Measurements from ENCODE around the gene ECM2.
A peak's percentile ranks its signal among the peaks of the same experiment; 100 is the strongest.

ECM2 gene

GRCh38 chr9:92514635-92515034 lies 21.2 kb downstream of the ECM2 start:
- no peak overlapping the region for H3K23ac ChIP-seq (ENCODE audit: low read length)
- H3K4ac ChIP-seq (ENCODE audit: low read depth, low read length), result no peak overlapping the region
- H2BK15ac ChIP-seq (replicated peaks; ENCODE audit: low read depth), result no peak overlapping the region
- WGBS (ENCODE audit: extremely low coverage, insufficient coverage, low lambda C conversion rate), result no CpG with 5 or more reads among the region's 10 CpGs
- no peak overlapping the region for H3K4me2 ChIP-seq (ENCODE audit: low read length)
- H2BK120ac ChIP-seq (ENCODE audit: low read depth, low read length), result no peak overlapping the region
- no peaks in the 10 kb centered on the region for H3K79me1 ChIP-seq (ENCODE audit: low read length)
- no peaks in the 10 kb centered on the region for H3K79me2 ChIP-seq (ENCODE audit: control insufficient read depth, insufficient read depth, low read length)
- DNase-seq, result no peak
- no peak overlapping the region for H3K4me3 ChIP-seq (ENCODE audit: low read length)
- H3K4me1 ChIP-seq (ENCODE audit: control insufficient read depth, low read depth, low read length), result peaks cover 2% of the 10 kb centered on the region
- no peak overlapping the region for H3K56ac ChIP-seq (ENCODE audit: low read length)
- no peak overlapping the region for H3K27ac ChIP-seq (ENCODE audit: low read depth, low read length)
- H3K36me3 ChIP-seq (ENCODE audit: control insufficient read depth, insufficient read depth, low read length), result no peaks in the 10 kb centered on the region
- H3K27me3 ChIP-seq (ENCODE audit: insufficient read depth, low read length, poor library complexity), result no peaks in the 10 kb centered on the region
- H4K5ac ChIP-seq (ENCODE audit: low read length), result no peak overlapping the region
- H2BK5ac ChIP-seq (ENCODE audit: low read length), result no peak overlapping the region
- no peak overlapping the region for H3K18ac ChIP-seq (ENCODE audit: low read length)
- H4K8ac ChIP-seq (ENCODE audit: low read depth, low read length), result no peak overlapping the region
- no peak overlapping the region for H2AK5ac ChIP-seq (ENCODE audit: low read length)
- no peak overlapping the region for H3K9ac ChIP-seq (ENCODE audit: low read length)

- peaks cover 2% of the 10 kb centered on the region for H3K4me1 ChIP-seq (ENCODE audit: control insufficient read depth, low read depth, low read length)
- H3K4ac ChIP-seq (ENCODE audit: low read depth, low read length), result no peak overlapping the region
- no peaks in the 10 kb centered on the region for H3K79me2 ChIP-seq (ENCODE audit: control insufficient read depth, insufficient read depth, low read length)
- H3K18ac ChIP-seq (ENCODE audit: low read length), result no peak overlapping the region
- no peaks in the 10 kb centered on the region for H3K36me3 ChIP-seq (ENCODE audit: control insufficient read depth, insufficient read depth, low read length)
- H2BK15ac ChIP-seq (replicated peaks; ENCODE audit: low read depth), result no peak overlapping the region
- no peak overlapping the region for H2AK5ac ChIP-seq (ENCODE audit: low read length)
- DNase-seq, result no peak
- H3K23ac ChIP-seq (ENCODE audit: low read length), result no peak overlapping the region
- no peak overlapping the region for H2BK5ac ChIP-seq (ENCODE audit: low read length)
- H3K27me3 ChIP-seq (ENCODE audit: insufficient read depth, low read length, poor library complexity), result no peaks in the 10 kb centered on the region
- H3K9ac ChIP-seq (ENCODE audit: low read length), result no peak overlapping the region
- WGBS (ENCODE audit: extremely low coverage, insufficient coverage, low lambda C conversion rate), result no CpG with 5 or more reads among the region's 3 CpGs
- no peak overlapping the region for H4K5ac ChIP-seq (ENCODE audit: low read length)
- H3K27ac ChIP-seq (ENCODE audit: low read depth, low read length), result no peak overlapping the region
- no peak overlapping the region for H4K8ac ChIP-seq (ENCODE audit: low read depth, low read length)
- H3K56ac ChIP-seq (ENCODE audit: low read length), result no peak overlapping the region
- no peak overlapping the region for H3K4me3 ChIP-seq (ENCODE audit: low read length)
- no peak overlapping the region for H2BK120ac ChIP-seq (ENCODE audit: low read depth, low read length)
- H3K4me2 ChIP-seq (ENCODE audit: low read length), result no peak overlapping the region
- H3K79me1 ChIP-seq (ENCODE audit: low read length), result no peaks in the 10 kb centered on the region
These were observed 22.4 kb downstream of the ECM2 start for GRCh38 chr9:92513349-92513748.

GRCh38 chr9:92512622-92513021 lies 23.2 kb downstream of the ECM2 start:
- DNase-seq, result no peak
- H3K9ac ChIP-seq (ENCODE audit: low read length), result no peak overlapping the region
- H4K5ac ChIP-seq (ENCODE audit: low read length), result no peak overlapping the region
- no peak overlapping the region for H3K4me2 ChIP-seq (ENCODE audit: low read length)
- no peak overlapping the region for H3K27ac ChIP-seq (ENCODE audit: low read depth, low read length)
- H3K18ac ChIP-seq (ENCODE audit: low read length), result no peak overlapping the region
- H3K79me1 ChIP-seq (ENCODE audit: low read length), result no peaks in the 10 kb centered on the region
- peaks cover 2% of the 10 kb centered on the region for H3K4me1 ChIP-seq (ENCODE audit: control insufficient read depth, low read depth, low read length)
- H3K36me3 ChIP-seq (ENCODE audit: control insufficient read depth, insufficient read depth, low read length), result no peaks in the 10 kb centered on the region
- no peak overlapping the region for H2AK5ac ChIP-seq (ENCODE audit: low read length)
- H3K4ac ChIP-seq (ENCODE audit: low read depth, low read length), result no peak overlapping the region
- no peaks in the 10 kb centered on the region for H3K79me2 ChIP-seq (ENCODE audit: control insufficient read depth, insufficient read depth, low read length)
- H3K27me3 ChIP-seq (ENCODE audit: insufficient read depth, low read length, poor library complexity), result no peaks in the 10 kb centered on the region
- no peak overlapping the region for H3K23ac ChIP-seq (ENCODE audit: low read length)
- no peak overlapping the region for H2BK5ac ChIP-seq (ENCODE audit: low read length)
- no peak overlapping the region for H2BK120ac ChIP-seq (ENCODE audit: low read depth, low read length)
- no peak overlapping the region for H3K56ac ChIP-seq (ENCODE audit: low read length)
- no CpG with 5 or more reads among the region's 3 CpGs for whole genome bisulfite sequencing (ENCODE audit: extremely low coverage, insufficient coverage, low lambda C conversion rate)
- no peak overlapping the region for H4K8ac ChIP-seq (ENCODE audit: low read depth, low read length)
- H3K4me3 ChIP-seq (ENCODE audit: low read length), result no peak overlapping the region
- no peak overlapping the region for H2BK15ac ChIP-seq (replicated peaks; ENCODE audit: low read depth)

GRCh38 chr9:92510747-92511146 lies 25.0 kb downstream of the ECM2 start:
- peaks cover 2% of the 10 kb centered on the region for H3K4me1 ChIP-seq (ENCODE audit: control insufficient read depth, low read depth, low read length)
- H3K18ac ChIP-seq (ENCODE audit: low read length), result no peak overlapping the region
- H3K56ac ChIP-seq (ENCODE audit: low read length), result no peak overlapping the region
- H3K27ac ChIP-seq (ENCODE audit: low read depth, low read length), result no peak overlapping the region
- H3K4ac ChIP-seq (ENCODE audit: low read depth, low read length), result no peak overlapping the region
- H4K8ac ChIP-seq (ENCODE audit: low read depth, low read length), result no peak overlapping the region
- H3K9ac ChIP-seq (ENCODE audit: low read length), result no peak overlapping the region
- no peak overlapping the region for H2BK15ac ChIP-seq (replicated peaks; ENCODE audit: low read depth)
- no peaks in the 10 kb centered on the region for H3K36me3 ChIP-seq (ENCODE audit: control insufficient read depth, insufficient read depth, low read length)
- H3K79me1 ChIP-seq (ENCODE audit: low read length), result no peaks in the 10 kb centered on the region
- H4K5ac ChIP-seq (ENCODE audit: low read length), result no peak overlapping the region
- no peak overlapping the region for H2BK120ac ChIP-seq (ENCODE audit: low read depth, low read length)
- peak; percentile 40 for DNase-seq
- no peak overlapping the region for H3K4me3 ChIP-seq (ENCODE audit: low read length)
- no peak overlapping the region for H2AK5ac ChIP-seq (ENCODE audit: low read length)
- H3K27me3 ChIP-seq (ENCODE audit: insufficient read depth, low read length, poor library complexity), result no peaks in the 10 kb centered on the region
- no peak overlapping the region for H2BK5ac ChIP-seq (ENCODE audit: low read length)
- no peak overlapping the region for H3K4me2 ChIP-seq (ENCODE audit: low read length)
- H3K23ac ChIP-seq (ENCODE audit: low read length), result no peak overlapping the region
- H3K79me2 ChIP-seq (ENCODE audit: control insufficient read depth, insufficient read depth, low read length), result no peaks in the 10 kb centered on the region

GRCh38 chr9:92509050-92509449 lies 26.7 kb downstream of the ECM2 start:
- Histone ChIP-seq H4K5ac (ENCODE audit: low read length) (no peak overlapping the region), H2BK120ac (ENCODE audit: low read depth, low read length) (no peak overlapping the region)

GRCh38 chr9:92508018-92508820 lies 27.6 kb downstream of the ECM2 start:
- no peaks in the 10 kb centered on the region for H3K27me3 ChIP-seq (ENCODE audit: insufficient read depth, low read length, poor library complexity)
- no peak overlapping the region for H4K8ac ChIP-seq (ENCODE audit: low read depth, low read length)
- H2AK5ac ChIP-seq (ENCODE audit: low read length), result no peak overlapping the region
- H3K27ac ChIP-seq (ENCODE audit: low read depth, low read length), result no peak overlapping the region
- H3K4ac ChIP-seq (ENCODE audit: low read depth, low read length), result no peak overlapping the region
- no peak overlapping the region for H3K4me2 ChIP-seq (ENCODE audit: low read length)
- H3K23ac ChIP-seq (ENCODE audit: low read length), result no peak overlapping the region
- no peak overlapping the region for H4K5ac ChIP-seq (ENCODE audit: low read length)
- H3K4me3 ChIP-seq (ENCODE audit: low read length), result no peak overlapping the region
- H3K79me1 ChIP-seq (ENCODE audit: low read length), result no peaks in the 10 kb centered on the region
- H3K18ac ChIP-seq (ENCODE audit: low read length), result no peak overlapping the region
- DNase-seq, result no peak
- no peak overlapping the region for H3K9ac ChIP-seq (ENCODE audit: low read length)
- H2BK5ac ChIP-seq (ENCODE audit: low read length), result no peak overlapping the region
- no peak overlapping the region for H3K56ac ChIP-seq (ENCODE audit: low read length)
- WGBS (ENCODE audit: extremely low coverage, insufficient coverage, low lambda C conversion rate), result no CpG with 5 or more reads among the region's 10 CpGs
- peaks cover 2% of the 10 kb centered on the region for H3K4me1 ChIP-seq (ENCODE audit: control insufficient read depth, low read depth, low read length)
- H2BK120ac ChIP-seq (ENCODE audit: low read depth, low read length), result no peak overlapping the region
- H3K79me2 ChIP-seq (ENCODE audit: control insufficient read depth, insufficient read depth, low read length), result no peaks in the 10 kb centered on the region
- no peaks in the 10 kb centered on the region for H3K36me3 ChIP-seq (ENCODE audit: control insufficient read depth, insufficient read depth, low read length)
- no peak overlapping the region for H2BK15ac ChIP-seq (replicated peaks; ENCODE audit: low read depth)

More at GRCh38 chr9:92509050-92509449, 26.7 kb downstream of the ECM2 start:
- WGBS (ENCODE audit: extremely low coverage, insufficient coverage, low lambda C conversion rate), result no CpG with 5 or more reads among the region's 5 CpGs
- Histone ChIP-seq H3K23ac (ENCODE audit: low read length) (no peak overlapping the region), H3K79me2 (ENCODE audit: control insufficient read depth, insufficient read depth, low read length) (no peaks in the 10 kb centered on the region), H3K36me3 (ENCODE audit: control insufficient read depth, insufficient read depth, low read length) (no peaks in the 10 kb centered on the region), H3K4ac (ENCODE audit: low read depth, low read length) (no peak overlapping the region), H3K4me1 (ENCODE audit: control insufficient read depth, low read depth, low read length) (peaks cover 2% of the 10 kb centered on the region), H3K79me1 (ENCODE audit: low read length) (no peaks in the 10 kb centered on the region), H2AK5ac (ENCODE audit: low read length) (no peak overlapping the region), H2BK15ac (replicated peaks; ENCODE audit: low read depth) (no peak overlapping the region), H3K4me2 (ENCODE audit: low read length) (no peak overlapping the region), H3K9ac (ENCODE audit: low read length) (no peak overlapping the region), H3K56ac (ENCODE audit: low read length) (no peak overlapping the region), H3K18ac (ENCODE audit: low read length) (no peak overlapping the region), H3K4me3 (ENCODE audit: low read length) (no peak overlapping the region), H3K27ac (ENCODE audit: low read depth, low read length) (no peak overlapping the region), H4K8ac (ENCODE audit: low read depth, low read length) (no peak overlapping the region), H3K27me3 (ENCODE audit: insufficient read depth, low read length, poor library complexity) (no peaks in the 10 kb centered on the region), H2BK5ac (ENCODE audit: low read length) (no peak overlapping the region)
- DNase-seq, result no peak
